K562 (cell line): ENCODE data around the gene AFG1L.

Experiments used
- CHD1 ChIP-seq: fragments of 200-600 bp; sonication (generic); IDR thresholded peaks from one replicate; pipeline ENCODE4 v1.6.1; 2012; ENCODE audit warnings: mild to moderate bottlenecking, moderate library complexity, low read length, inconsistent platforms
- EZH2 ChIP-seq: IDR thresholded peaks from 2 replicates; pipeline ENCODE4 v1.6.1; 2012; ENCODE audit warnings: low read depth, mild to moderate bottlenecking, inconsistent platforms, low read length, borderline replicate concordance
- MYC ChIP-seq, 2 experiments: fragments of 250-450 bp in 1 of 2; sonication (Bioruptor Pico) in 1 of 2; IDR thresholded peaks; 2 replicates each; pipeline versions ENCODE4 v1.5.1 to v1.6.1; 2012 to 2021; ENCODE audit warnings: low read depth in 2 of 2, borderline replicate concordance in 1 of 2, improper control_type of control experiment in 1 of 2, low read length in 1 of 2, mild to moderate bottlenecking in 1 of 2, moderate library complexity in 1 of 2
- NCOA1 ChIP-seq: fragments of 450-650 bp; IDR thresholded peaks from 2 replicates; pipeline ENCODE4 v1.6.1; 2016; ENCODE audit warnings: low read depth
- POLR2A ChIP-seq: fragments of 450-650 bp; conservative IDR thresholded peaks from 2 replicates; pipeline ENCODE4 v1.6.1; 2016
- RFX1 ChIP-seq: fragments of 450-650 bp; IDR thresholded peaks from 2 replicates; pipeline ENCODE4 v1.6.1; 2016; ENCODE audit warnings: mild to moderate bottlenecking, moderate library complexity
- SMAD1 ChIP-seq: fragments of 150-350 bp; IDR thresholded peaks from 2 replicates; pipeline ENCODE4 v1.6.1; 2014; ENCODE audit warnings: low read length, low read depth; ENCODE audit not compliant: partially characterized antibody
- ZNF143 ChIP-seq: sonication (generic); formaldehyde crosslinking; IDR thresholded peaks from 2 replicates; pipeline ENCODE4 v1.9.0; 2022; ENCODE audit warnings: mild to moderate bottlenecking, missing genetic modification reagents
- ZNF75A ChIP-seq: fragments of 450-650 bp; formaldehyde crosslinking; IDR thresholded peaks from 2 replicates; pipeline ENCODE4 v1.4.0; 2020; ENCODE audit warnings: mild to moderate bottlenecking
- TF ChIP-seq, protein P1 (sequence below): fragments of 450-650 bp; IDR thresholded peaks from 2 replicates; pipeline ENCODE4 v1.6.1; 2017; ENCODE audit warnings: antibody characterized with exemption, mild to moderate bottlenecking
- TF ChIP-seq, protein P2 (sequence below): fragments of 450-650 bp; formaldehyde crosslinking; IDR thresholded peaks from 2 replicates; pipeline ENCODE4 v1.4.0; 2020; ENCODE audit warnings: mild to moderate bottlenecking, moderate library complexity
- TF ChIP-seq, protein P3 (sequence below), 3 experiments: IDR thresholded peaks in 2 of 3; conservative IDR thresholded peaks in 1 of 3; 2 replicates each; pipeline ENCODE4 v1.5.1; 2011 to 2012; ENCODE audit warnings: low read length in 3 of 3, mild to moderate bottlenecking in 3 of 3, control low read depth in 2 of 3, improper control_type of control experiment in 1 of 3, inconsistent platforms in 1 of 3, low read depth in 1 of 3, mixed read lengths in 1 of 3, moderate library complexity in 1 of 3; ENCODE audit not compliant: insufficient read depth in 2 of 3

DNA sequence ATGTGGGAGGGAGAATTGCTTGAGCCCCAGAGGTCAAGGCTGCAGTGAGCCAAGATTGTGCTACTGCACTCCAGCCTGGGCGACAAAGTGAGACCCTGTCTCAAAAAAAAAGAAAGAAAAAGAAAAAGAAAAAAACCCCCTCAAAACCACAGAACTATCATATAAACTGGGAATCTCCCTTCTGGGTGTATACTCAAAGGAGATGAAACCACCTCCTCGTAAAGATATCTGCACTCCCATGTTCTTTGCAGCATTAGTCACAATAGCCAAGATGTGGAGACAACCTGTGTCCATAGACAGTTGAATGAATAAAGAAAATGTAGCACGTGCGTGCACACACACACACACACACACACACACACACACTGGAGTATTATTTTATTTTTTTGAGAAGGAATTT is 8.5 kb upstream of the AFG1L start:
- no peak for TF ChIP-seq SMAD1
- TF ChIP-seq NCOA1, result no peak
- TF ChIP-seq, protein P1, sequence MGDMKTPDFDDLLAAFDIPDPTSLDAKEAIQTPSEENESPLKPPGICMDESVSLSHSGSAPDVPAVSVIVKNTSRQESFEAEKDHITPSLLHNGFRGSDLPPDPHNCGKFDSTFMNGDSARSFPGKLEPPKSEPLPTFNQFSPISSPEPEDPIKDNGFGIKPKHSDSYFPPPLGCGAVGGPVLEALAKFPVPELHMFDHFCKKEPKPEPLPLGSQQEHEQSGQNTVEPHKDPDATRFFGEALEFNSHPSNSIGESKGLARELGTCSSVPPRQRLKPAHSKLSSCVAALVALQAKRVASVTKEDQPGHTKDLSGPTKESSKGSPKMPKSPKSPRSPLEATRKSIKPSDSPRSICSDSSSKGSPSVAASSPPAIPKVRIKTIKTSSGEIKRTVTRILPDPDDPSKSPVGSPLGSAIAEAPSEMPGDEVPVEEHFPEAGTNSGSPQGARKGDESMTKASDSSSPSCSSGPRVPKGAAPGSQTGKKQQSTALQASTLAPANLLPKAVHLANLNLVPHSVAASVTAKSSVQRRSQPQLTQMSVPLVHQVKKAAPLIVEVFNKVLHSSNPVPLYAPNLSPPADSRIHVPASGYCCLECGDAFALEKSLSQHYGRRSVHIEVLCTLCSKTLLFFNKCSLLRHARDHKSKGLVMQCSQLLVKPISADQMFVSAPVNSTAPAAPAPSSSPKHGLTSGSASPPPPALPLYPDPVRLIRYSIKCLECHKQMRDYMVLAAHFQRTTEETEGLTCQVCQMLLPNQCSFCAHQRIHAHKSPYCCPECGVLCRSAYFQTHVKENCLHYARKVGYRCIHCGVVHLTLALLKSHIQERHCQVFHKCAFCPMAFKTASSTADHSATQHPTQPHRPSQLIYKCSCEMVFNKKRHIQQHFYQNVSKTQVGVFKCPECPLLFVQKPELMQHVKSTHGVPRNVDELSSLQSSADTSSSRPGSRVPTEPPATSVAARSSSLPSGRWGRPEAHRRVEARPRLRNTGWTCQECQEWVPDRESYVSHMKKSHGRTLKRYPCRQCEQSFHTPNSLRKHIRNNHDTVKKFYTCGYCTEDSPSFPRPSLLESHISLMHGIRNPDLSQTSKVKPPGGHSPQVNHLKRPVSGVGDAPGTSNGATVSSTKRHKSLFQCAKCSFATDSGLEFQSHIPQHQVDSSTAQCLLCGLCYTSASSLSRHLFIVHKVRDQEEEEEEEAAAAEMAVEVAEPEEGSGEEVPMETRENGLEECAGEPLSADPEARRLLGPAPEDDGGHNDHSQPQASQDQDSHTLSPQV, result no peak
- no peak for TF ChIP-seq POLR2A
- TF ChIP-seq, protein P2, sequence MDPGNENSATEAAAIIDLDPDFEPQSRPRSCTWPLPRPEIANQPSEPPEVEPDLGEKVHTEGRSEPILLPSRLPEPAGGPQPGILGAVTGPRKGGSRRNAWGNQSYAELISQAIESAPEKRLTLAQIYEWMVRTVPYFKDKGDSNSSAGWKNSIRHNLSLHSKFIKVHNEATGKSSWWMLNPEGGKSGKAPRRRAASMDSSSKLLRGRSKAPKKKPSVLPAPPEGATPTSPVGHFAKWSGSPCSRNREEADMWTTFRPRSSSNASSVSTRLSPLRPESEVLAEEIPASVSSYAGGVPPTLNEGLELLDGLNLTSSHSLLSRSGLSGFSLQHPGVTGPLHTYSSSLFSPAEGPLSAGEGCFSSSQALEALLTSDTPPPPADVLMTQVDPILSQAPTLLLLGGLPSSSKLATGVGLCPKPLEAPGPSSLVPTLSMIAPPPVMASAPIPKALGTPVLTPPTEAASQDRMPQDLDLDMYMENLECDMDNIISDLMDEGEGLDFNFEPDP (CRISPR knock-in tag), result no peak
- TF ChIP-seq RFX1, result no peak
- no peak for TF ChIP-seq EZH2
- no peak for TF ChIP-seq CHD1
- TF ChIP-seq ZNF143 (CRISPR knock-in tag), result no peak
- TF ChIP-seq ZNF75A (CRISPR knock-in tag), result no peak
- TF ChIP-seq, protein P3, sequence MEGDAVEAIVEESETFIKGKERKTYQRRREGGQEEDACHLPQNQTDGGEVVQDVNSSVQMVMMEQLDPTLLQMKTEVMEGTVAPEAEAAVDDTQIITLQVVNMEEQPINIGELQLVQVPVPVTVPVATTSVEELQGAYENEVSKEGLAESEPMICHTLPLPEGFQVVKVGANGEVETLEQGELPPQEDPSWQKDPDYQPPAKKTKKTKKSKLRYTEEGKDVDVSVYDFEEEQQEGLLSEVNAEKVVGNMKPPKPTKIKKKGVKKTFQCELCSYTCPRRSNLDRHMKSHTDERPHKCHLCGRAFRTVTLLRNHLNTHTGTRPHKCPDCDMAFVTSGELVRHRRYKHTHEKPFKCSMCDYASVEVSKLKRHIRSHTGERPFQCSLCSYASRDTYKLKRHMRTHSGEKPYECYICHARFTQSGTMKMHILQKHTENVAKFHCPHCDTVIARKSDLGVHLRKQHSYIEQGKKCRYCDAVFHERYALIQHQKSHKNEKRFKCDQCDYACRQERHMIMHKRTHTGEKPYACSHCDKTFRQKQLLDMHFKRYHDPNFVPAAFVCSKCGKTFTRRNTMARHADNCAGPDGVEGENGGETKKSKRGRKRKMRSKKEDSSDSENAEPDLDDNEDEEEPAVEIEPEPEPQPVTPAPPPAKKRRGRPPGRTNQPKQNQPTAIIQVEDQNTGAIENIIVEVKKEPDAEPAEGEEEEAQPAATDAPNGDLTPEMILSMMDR (IDR thresholded peaks at IDR 0.05 in 2 of 3, conservative IDR thresholded peaks at IDR 0.05 in 1 of 3; ENCODE audit: insufficient read depth in 2 of 3, low read depth in 1 of 3, low read length in 3 of 3), result no peak
- TF ChIP-seq MYC (IDR thresholded peaks at IDR 0.05; ENCODE audit: low read depth, low read length), result no peak
- no peak for TF ChIP-seq MYC (CRISPR knock-in tag; IDR thresholded peaks at IDR 0.05; ENCODE audit: borderline replicate concordance, low read depth)
